NCI-H2029 (cell line): ENCODE results near the gene RALGPS2.

ENCODE experiments used
- DNase-seq: peaks from one replicate; lab custom pipeline; 2025; lab: John Stamatoyannopoulos, UW

The RALGPS2 gene

GRCh38 chr1:178919581-178919980 lies 194.5 kb downstream of the RALGPS2 start:
- DNase-seq, result no peak

- DNase-seq, result no peak
These were observed 196.5 kb downstream of the RALGPS2 start for GRCh38 chr1:178921499-178921898.

- no peak for DNase-seq
These were observed 198.5 kb downstream of the RALGPS2 start for GRCh38 chr1:178923512-178923911.

- DNase-seq, result no peak
These were observed 201.0 kb downstream of the RALGPS2 start for GRCh38 chr1:178926046-178926445.

- DNase-seq, result no peak
These were observed 202.0 kb downstream of the RALGPS2 start for GRCh38 chr1:178927003-178927402.

- DNase-seq, result no peak
These were observed 203.0 kb downstream of the RALGPS2 start for GRCh38 chr1:178928041-178928440.

GRCh38 chr1:178928976-178929375 lies 203.9 kb downstream of the RALGPS2 start:
- DNase-seq, result no peak

GRCh38 chr1:178931858-178932551 lies 207.0 kb downstream of the RALGPS2 start:
- DNase-seq, result no peak

- DNase-seq, result no peak
These were observed 207.5 kb downstream of the RALGPS2 start for GRCh38 chr1:178932552-178932906.

- no peak for DNase-seq
These were observed 208.1 kb downstream of the RALGPS2 start for GRCh38 chr1:178933105-178933561.

- no peak for DNase-seq
These were observed 208.9 kb downstream of the RALGPS2 start for GRCh38 chr1:178933709-178934490.

- no peak for DNase-seq
These were observed 209.5 kb downstream of the RALGPS2 start for GRCh38 chr1:178934546-178934945.

GRCh38 chr1:178935610-178936009 lies 210.6 kb downstream of the RALGPS2 start:
- DNase-seq, result no peak

- DNase-seq, result no peak
These were observed 212.7 kb downstream of the RALGPS2 start for GRCh38 chr1:178937695-178938094.

- no peak for DNase-seq
These were observed 213.3 kb downstream of the RALGPS2 start for GRCh38 chr1:178938101-178938958.

GRCh38 chr1:178938959-178939317 lies 213.9 kb downstream of the RALGPS2 start:
- no peak for DNase-seq

GRCh38 chr1:178939338-178940067 lies 214.5 kb downstream of the RALGPS2 start:
- no peak for DNase-seq

GRCh38 chr1:178940068-178940765 lies 215.2 kb downstream of the RALGPS2 start:
- DNase-seq, result no peak

- no peak for DNase-seq
These were observed 216.2 kb downstream of the RALGPS2 start for GRCh38 chr1:178941261-178941689.

GRCh38 chr1:178941849-178942248 lies 216.8 kb downstream of the RALGPS2 start:
- no peak for DNase-seq
